HG02885 (cell line): ENCODE measurements around the gene ZNF750.

Experiments
- ATAC-seq: cut with Tn5 transposase; IDR thresholded peaks from one replicate; pipeline ENCODE4 v1.9.1; 2021; ENCODE audit warnings: mild to moderate bottlenecking; ENCODE audit not compliant: unreplicated experiment, poor library complexity

ZNF750 gene

GRCh38 chr17:82836823-82837357 lies 2.9 kb downstream of the ZNF750 start:
- ATAC-seq, result no peak

- no peak for ATAC-seq
Observed at GRCh38 chr17:82835766-82836512, 3.9 kb downstream of the ZNF750 start.

- ATAC-seq, result no peak
Observed at GRCh38 chr17:82835122-82835521, 4.7 kb downstream of the ZNF750 start.

GRCh38 chr17:82832881-82833475 lies 6.8 kb downstream of the ZNF750 start:
- ATAC-seq, result no peak

- ATAC-seq, result no peak
Observed at GRCh38 chr17:82832411-82832810, 7.4 kb downstream of the ZNF750 start.

GRCh38 chr17:82831818-82832200 lies 8.0 kb downstream of the ZNF750 start:
- ATAC-seq, result no peak

- no peak for ATAC-seq
Observed at GRCh38 chr17:82831041-82831817, 8.6 kb downstream of the ZNF750 start.

- no peak for ATAC-seq
Observed at GRCh38 chr17:82830249-82830661, 9.6 kb downstream of the ZNF750 start.

GRCh38 chr17:82828875-82829487 lies 10.8 kb downstream of the ZNF750 start:
- no peak for ATAC-seq

- ATAC-seq, result no peak
Observed at GRCh38 chr17:82826956-82827355, 12.9 kb downstream of the ZNF750 start.

GRCh38 chr17:82826211-82826610 lies 13.6 kb downstream of the ZNF750 start:
- ATAC-seq, result no peak

- no peak for ATAC-seq
Observed at GRCh38 chr17:82825540-82826124, 14.2 kb downstream of the ZNF750 start.

GRCh38 chr17:82823004-82823403 lies 16.8 kb downstream of the ZNF750 start:
- ATAC-seq, result no peak

GRCh38 chr17:82822281-82822680 lies 17.5 kb downstream of the ZNF750 start:
- no peak for ATAC-seq

GRCh38 chr17:82821554-82821953 lies 18.3 kb downstream of the ZNF750 start:
- no peak for ATAC-seq

GRCh38 chr17:82820278-82821251 lies 19.3 kb downstream of the ZNF750 start:
- ATAC-seq, result no peak

- no peak for ATAC-seq
Observed at GRCh38 chr17:82817947-82818346, 21.9 kb downstream of the ZNF750 start.

- ATAC-seq, result no peak
Observed at GRCh38 chr17:82816358-82816757, 23.5 kb downstream of the ZNF750 start.

- ATAC-seq, result no peak
Observed at GRCh38 chr17:82815790-82816305, 24.0 kb downstream of the ZNF750 start.
